K562 (cell line): ENCODE results near the gene SIT1. TPM values are rescaled to one million over a fixed set of nuclear protein-coding genes. Genes with fewer than 3 reads are reported as not detected.
A peak's percentile ranks its signal among the peaks of the same experiment; 100 is the strongest.

Experiments used
- PKNOX1 ChIP-seq: fragments of 450-650 bp; IDR thresholded peaks from 2 replicates; pipeline ENCODE4 v1.6.1; 2016
- SMARCE1 ChIP-seq: fragments of 450-650 bp; IDR thresholded peaks from 2 replicates; pipeline ENCODE4 v1.7.1; 2016; ENCODE audit warnings: mild to moderate bottlenecking
- SPI1 ChIP-seq: IDR thresholded peaks from 2 replicates; pipeline ENCODE4 v1.6.1; 2011; ENCODE audit warnings: low read depth, low read length, control low read depth, borderline replicate concordance
- UBTF ChIP-seq, 2 experiments: IDR thresholded peaks; 2 replicates each; pipeline ENCODE4 v1.6.1; 2012; ENCODE audit warnings: improper control_type of control experiment in 2 of 2, low read depth in 2 of 2, low read length in 2 of 2, borderline replicate concordance in 1 of 2
- ZSCAN29 ChIP-seq: fragments of 450-650 bp; IDR thresholded peaks from 2 replicates; pipeline ENCODE4 v1.6.1; 2017
- polyA plus RNA-seq, 8 experiments: library from polyadenylated mRNA; depleted of rRNA in 4 of 8; stranded (reverse) in 5 of 8; unstranded in 3 of 8; fragments of >200 nt; fragmentation: Nextera tagmentation in 2 of 8; fragmentation: Illumina TruSeq in 1 of 8; extraction: Ambion mirVana in 2 of 8; extraction: Trizol in 1 of 8; gene quantifications; 2 replicates each; pipeline versions ENCODE4 v1.2.1 to v1.2.3, GENCODE V29; 2011 to 2014; ENCODE audit warnings: inconsistent platforms in 1 of 8, missing spikeins in 1 of 8
- total RNA-seq, 7 experiments: library from RNA; depleted of rRNA in 6 of 7; stranded (reverse); fragments of >200 nt in 6 of 7; fragmentation: Illumina TruSeq in 2 of 7; extraction: Trizol in 2 of 7; gene quantifications; 2 replicates each; pipeline versions ENCODE4 v1.2.1 to v1.2.3, GENCODE V29; 2011 to 2021; ENCODE audit warnings: low replicate concordance in 1 of 7
- TF ChIP-seq, protein P1 (sequence below): sonication (generic); formaldehyde crosslinking; IDR thresholded peaks from 2 replicates; pipeline ENCODE4 v1.9.0; 2022; ENCODE audit warnings: mild to moderate bottlenecking, missing genetic modification reagents

The SIT1 gene
- total and polyA plus RNA-seq, 9 of the 15 experiments (the other 6 are each of a cell fraction or from before 2014, with no cell fraction given), result not detected

GRCh38 chr9:35657546-35658136 is 6.9 kb upstream of the SIT1 start, which contains the start of gene RMRP (continued):
- TF ChIP-seq SPI1 (peak; percentile 31; the same call in 1 of the 2 replicates), ZSCAN29 (peak; percentile 77), UBTF (IDR thresholded peaks at IDR 0.05; ENCODE audit: borderline replicate concordance in 1 of 2, low read depth in 2 of 2, low read length in 2 of 2) (peak; percentile 71 to 95; a peak in 3 of 4 replicates), PKNOX1 (peak; percentile 74), SMARCE1 (0 out of 2 replicates have a peak, but pooled peaks have one; percentile 55)
- TF ChIP-seq, protein P1, sequence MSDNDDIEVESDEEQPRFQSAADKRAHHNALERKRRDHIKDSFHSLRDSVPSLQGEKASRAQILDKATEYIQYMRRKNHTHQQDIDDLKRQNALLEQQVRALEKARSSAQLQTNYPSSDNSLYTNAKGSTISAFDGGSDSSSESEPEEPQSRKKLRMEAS (CRISPR knock-in tag), result peak; percentile 98
